HG02588 (cell line): ENCODE data around the gene OR10P1.
A peak's percentile ranks its signal among the peaks of the same experiment; 100 is the strongest.
"Not testable (repeated sequence)": the region's sequence is repeated elsewhere in the genome, so short reads cannot be mapped to it uniquely, and the experiment has no call there.

Experiments used
- ATAC-seq: cut with Tn5 transposase; IDR thresholded peaks from one replicate; pipeline ENCODE4 v1.9.1; 2021; ENCODE audit warnings: mild to moderate bottlenecking, moderate library complexity; ENCODE audit not compliant: unreplicated experiment

The OR10P1 gene

DNA sequence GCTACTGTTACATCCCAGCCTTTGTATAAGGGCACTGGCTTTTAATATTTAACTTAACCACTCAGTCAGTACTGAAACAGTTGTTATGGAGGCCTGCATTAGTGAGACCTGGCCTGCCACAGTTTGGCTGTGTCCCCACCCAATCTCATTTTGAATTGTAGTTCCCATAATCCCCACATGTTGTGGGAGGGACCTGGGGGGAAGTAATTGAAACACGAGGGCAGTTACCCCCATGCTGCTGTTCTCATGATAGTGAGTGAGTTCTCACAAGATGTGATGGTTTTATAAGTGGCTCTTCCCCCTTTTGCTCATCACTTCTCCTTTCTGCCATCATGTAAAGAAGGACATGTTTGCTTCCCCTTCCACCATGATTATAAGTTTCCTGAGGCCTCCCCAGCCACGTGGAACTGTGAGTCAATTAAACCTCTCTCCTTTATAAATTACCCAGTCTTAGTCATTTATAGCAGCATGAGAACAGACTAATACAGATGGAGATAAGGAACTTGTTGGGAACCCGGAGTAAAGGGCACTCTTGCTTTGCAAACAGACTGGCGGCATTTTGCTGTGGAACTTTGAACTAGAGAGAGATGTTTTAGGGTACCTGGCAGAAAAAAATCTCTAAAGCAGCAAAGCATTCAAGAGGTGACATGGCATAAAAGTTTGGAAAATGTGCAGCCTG, 14.1 kb downstream of the OR10P1 start:
- ATAC-seq, result not testable (repeated sequence)

DNA sequence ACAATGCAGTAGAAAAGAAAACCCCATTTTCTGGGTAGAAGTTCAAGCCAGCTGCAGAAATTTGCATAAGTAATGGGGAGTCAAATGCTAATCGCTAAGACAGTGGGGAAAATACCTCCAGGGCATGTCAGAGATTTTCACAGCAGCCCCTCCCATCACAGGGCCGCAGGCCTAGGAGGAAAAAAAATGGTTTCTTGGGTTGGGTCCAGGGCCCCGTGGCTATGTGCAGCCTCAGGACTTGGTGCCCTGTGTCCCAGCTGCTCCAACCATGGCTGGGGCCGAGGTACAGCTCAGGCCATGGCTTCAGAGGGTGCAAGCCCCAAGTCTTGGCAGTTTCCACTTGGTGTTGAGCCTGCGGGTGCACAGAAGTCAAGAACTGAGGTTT, 14.6 kb downstream of the OR10P1 start:
- no peak for ATAC-seq

DNA sequence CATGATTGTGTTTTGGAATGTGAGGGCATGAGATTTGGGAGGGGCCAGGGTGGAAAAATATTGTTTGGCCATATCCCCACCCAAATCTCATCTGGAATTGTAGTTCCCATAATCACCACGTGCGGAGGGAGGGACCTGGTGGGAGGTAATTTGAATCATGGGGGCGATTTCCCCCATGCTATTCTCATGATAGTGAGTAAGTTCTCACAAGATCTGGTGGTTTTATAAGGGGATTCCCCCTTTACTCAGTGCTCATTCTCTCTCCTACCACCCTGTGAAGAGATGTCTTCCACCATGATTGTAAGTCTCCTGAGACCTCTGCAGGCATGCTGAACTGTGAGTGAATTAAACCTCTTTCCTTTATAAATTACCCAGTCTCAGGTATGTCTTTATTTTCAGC, 15.7 kb downstream of the OR10P1 start:
- no peak for ATAC-seq

DNA sequence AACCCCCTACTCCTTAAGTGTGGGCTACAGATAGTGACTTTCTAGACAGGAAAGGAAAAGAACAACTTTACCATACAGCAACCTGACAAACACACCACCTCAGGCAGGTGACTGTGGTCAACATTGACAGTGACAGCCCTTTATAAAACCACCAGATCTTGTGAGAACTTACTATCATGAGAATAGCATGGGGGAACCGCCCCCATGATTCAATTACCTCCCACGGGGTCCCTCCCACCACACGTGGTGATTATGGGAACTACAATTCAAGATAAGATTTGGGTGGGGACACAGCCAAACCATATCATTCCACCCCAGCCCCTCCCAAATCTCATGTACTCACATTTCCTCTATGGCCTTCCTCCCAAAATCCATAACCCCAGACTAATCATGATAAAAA, 16.3 kb downstream of the OR10P1 start:
- no peak for ATAC-seq

DNA sequence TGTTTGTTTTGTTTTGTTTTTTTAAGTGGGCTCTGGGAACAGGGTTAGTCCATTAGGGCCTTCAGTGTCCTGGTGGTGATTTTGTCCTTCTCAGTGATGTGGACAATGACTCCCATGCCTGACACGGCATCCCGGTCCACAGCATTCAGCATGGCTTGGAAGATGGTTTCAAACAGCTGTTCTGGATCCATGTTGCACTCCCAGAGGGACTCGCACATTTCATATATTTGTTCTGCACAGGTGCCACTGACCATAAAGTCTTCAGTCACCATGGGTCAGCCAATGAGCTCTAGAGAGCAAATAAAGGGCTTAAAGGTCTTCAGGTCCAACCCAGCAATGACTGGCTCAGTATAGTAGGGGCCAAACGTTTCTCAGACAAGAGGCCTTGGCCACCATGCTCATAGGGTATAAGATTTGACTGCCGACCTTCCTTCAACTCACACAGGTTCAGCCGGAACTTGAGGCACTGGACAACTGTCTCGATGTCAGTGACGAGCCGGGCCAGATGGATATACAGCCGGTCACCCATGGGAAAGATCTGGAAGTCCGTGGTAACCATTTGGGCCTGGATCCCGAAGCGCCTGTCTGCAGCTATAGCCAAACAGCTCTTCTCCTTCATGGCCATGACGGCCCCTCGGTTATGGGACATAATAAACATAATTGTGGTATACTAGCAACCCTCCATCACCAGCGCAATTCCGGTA, 18.0 kb downstream of the OR10P1 start:
- no peak for ATAC-seq

DNA sequence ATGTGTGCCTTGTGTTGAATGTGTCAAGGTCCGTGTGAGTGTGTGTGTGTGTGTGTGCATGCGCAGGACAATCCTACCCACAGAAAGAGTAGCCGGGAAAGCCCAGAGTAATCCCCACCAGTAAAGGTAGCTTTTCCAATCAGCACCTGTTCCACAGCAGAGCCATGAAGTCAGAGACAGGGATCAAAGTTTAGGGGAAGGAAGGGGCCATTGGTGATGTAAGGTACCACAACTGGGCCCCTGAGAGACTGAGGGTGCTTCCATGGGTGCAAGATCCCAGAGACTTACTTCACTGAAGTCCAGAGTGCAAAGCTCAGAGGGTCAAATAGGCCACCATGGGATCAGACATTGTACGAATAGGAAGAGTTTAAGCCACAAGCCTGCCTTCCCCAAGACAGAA, 20.5 kb downstream of the OR10P1 start:
- ATAC-seq, result no peak

DNA sequence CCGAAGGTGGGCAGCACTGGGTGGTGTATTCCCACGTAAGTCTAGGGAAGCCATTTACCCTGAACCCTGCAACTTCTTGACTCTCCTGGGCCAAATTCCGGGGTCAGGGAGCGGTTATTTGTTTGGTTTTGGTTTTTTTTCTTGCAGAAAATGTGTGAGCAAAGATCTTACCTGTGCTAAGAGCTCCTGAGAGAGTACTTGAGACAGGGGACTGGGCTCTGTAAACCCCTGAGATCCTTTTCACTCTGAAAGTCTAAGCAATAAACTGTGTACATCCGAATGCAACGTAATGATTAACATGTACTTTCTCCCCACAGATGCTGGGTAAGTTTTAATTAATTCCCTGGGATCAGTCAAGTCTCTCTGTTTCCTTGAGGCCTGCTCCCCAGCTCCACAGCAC, 21.5 kb downstream of the OR10P1 start:
- ATAC-seq, result no peak

DNA sequence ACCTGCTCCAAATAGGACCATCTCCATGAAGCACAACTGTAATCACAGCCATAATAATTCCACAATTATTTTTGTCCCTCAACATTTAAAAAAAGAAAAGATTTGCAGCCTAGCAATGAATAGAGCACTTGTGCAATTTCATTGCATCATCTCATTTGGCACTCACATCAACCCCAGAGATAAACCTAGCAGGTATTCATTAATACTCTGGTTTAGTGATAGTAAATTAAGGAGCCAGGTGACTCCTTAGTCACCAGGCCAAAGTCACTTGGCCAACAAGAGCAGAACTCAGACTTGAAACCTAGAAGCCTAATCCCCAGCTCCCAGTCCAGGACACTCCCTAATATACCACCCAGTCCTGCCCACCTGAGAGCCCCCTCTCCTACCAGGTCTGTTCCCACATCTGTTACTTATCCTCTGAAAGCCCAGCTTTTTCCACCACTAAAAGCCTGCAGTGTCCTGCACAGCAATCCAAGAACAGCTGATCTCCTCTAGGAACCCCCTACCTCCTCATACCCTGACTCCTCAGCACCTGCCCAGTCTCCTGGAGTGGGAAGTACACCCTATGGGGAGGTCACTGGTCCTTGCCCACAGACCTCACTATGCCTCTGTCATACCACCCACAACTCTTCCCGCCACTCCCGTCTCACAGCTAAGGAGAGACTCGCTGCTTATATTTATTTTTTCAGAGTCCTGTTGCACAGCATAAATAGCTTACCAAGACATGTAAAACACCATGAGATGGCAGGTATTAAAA, 22.1 kb downstream of the OR10P1 start:
- no peak for ATAC-seq

DNA sequence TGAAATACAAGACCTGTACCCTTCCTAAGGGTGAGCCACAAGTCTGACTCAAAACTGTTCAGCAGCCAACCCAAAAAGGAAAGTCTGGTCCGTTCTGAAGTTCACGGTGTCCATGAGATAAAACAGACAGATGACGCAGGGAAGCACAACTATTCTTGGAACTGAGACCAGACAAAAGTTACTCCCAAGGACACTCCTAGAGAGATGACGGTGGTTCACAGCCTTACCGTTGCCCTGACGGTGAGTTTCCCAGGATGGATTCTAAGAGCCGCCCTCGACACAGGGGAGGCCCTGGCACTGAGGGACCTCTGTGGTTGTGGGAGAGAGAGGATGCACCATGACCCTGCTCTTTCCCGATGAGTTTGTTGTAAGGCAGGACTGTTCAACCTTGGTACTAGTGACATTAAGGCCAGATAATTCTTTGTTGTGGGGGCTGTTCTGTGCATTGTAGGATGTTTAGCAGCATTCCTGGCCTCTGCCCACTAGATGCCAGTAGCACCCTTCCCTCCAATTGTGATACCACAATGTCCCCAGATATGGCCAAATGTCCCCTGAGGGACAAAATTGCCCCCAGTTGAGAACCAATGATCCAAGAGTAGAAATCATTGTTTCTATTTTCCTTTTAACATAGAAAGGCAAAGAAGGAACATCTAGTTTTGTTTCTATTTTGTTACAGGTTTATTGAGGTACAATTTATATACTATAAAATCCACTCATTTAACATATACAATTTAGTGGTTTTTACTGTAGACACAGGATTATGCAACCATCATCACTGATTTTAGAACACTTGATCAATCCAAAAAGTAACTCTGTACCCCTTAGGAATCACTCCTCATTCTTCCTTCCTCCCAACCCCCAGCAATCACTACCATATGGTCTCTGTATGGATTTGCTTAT, 23.0 kb downstream of the OR10P1 start:
- no peak for ATAC-seq

DNA sequence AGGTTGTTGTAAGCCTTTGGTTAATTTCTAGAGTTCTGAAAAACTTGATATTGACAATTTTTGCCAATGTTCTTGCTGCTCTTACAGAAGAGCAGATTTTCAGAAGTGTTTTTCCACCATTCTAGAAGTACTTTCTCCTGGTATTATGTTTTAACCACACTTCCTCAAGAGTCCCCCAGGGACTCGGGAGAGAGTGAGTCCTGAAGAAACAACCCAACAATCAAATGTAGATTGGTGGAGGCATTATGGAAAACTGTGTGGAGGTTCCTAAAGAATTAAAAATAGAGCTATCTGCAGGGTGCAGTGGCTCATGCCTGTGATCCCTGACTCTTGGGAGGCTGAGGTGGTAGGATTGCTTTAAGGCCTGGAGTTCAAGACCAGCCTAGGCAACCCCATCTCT, 26.7 kb downstream of the OR10P1 start:
- no peak for ATAC-seq

DNA sequence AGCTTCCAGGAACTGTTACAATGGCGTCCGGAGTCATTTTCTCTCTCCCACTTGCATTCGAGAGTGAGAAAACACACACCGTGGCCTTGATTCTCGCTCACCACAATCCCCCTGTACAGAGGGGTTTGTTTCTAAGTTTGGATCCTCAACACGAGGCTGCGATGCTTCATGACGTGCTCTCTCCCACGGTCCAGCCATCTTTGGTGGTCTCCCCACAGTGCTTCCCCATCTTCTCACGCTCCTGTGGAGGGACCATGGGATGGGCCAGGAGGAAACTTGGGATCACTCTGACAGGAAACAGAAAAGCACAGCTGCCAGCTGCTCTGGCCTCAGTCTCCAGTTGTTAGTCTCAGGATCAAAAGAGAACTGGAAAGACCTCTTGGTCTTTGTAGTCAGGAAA, 28.1 kb downstream of the OR10P1 start:
- no peak for ATAC-seq

DNA sequence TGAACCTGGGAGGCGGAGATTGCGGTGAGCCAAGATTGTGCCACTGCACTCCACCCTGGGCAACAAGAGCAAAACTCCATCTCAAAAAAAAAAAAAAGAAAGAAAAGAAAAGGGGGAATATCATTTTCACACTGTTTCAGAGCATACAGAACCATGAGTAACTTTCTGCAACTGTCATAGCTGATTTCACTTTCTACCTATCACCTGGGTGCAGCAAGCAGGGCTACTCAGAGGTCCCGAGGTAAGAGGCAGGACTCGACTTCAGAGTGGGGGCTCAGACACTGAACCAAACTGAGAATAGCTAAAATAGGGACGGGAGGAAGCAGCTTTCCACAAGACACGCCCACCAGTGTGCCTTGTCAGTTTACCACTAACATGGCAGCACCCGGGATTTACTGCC, 29.8 kb downstream of the OR10P1 start:
- no peak for ATAC-seq

DNA sequence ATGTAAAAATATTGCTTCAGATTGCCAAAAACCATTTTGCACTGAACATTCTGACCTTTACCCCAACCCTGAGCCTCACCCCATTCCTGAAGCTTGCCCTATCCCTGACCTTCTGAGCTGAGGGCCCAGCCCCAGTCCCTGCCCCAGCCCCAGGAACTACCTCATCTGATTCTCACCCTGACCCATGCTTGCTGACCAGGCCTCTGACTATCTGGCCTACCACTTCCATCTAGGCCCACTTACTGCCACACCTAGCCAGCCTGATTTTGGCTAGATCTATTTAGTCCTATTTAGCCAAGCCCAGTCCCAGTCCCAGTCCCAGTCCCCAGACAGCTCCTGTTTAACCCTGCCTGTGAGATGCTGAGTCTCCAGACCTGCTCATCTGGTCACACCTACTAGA, 33.6 kb downstream of the OR10P1 start:
- ATAC-seq, result no peak

DNA sequence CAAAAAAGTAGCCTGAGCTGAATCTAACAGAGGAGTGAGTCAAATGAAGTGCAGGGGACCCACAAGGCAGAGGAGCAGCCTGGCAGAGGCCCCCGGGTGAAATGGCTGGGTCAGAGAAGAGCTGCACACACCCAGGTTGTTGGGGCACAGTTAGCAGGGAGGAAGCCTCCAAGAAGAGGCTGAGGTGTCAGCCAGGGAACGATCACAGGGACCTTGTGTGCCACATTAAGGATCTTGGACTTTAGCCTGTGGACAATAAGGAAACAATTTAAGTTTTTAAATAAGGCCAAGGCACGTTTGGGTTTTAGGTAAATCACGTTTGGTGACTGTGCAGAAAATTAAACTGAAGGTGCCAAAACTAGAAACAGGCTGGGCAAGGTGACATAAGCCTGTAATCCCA, 35.1 kb downstream of the OR10P1 start:
- ATAC-seq, result no peak

DNA sequence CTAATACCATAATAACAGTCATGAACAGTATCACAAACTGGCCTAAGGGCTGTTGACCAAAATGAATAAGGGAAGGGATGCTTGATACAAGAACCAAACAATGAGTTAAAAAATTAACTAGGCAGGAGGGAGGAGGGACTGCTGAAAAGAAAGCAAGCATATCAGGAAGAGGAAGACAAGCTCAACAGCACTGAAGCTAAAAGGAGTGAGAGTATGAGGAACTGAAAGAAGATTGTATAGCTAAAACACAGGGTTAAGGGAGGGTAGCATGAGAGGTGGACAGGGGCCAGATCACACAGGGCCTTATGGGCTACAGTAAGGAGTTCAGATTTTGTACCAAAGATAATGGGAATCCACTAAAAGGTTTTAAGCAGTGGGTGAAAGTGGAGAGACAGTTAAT, 36.9 kb downstream of the OR10P1 start:
- ATAC-seq, result peak; percentile 95

DNA sequence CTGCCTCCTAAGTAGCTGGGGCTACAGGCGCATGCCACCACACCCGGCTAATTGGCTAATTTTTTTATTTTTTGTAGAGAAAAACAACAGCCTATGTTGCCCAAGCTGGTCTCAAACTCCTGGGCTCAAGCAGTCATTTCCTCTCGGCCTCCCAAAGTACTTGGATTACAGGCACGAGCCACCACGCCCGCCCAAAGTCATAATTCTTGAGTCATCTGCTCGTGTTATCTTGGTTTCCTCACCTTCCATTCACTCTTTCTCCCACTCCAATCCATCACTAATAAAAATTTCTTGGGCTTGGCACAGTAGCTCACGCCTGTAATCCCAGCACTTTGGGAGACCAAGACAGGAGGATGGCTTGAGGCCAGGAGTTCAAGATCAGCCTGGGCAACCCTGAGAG, 39.0 kb downstream of the OR10P1 start:
- no peak for ATAC-seq

DNA sequence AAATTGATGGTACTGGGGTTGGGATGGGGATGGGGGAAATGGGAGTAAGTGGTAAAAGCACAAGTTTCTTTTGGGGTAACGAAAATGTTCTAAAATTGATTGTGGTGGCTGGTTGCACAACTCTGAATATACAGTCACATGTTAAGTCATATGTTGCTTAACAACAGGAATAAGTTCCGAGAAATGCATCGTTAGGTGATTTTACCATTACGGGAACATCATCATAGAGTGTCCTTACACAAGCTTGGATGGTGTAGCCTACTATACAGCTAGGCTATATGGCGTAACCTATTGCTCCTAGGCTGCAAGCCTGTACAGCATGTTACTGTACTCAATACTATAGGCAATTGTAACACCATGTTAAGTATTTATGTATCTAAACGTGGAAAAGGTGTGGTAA, 40.0 kb downstream of the OR10P1 start:
- ATAC-seq, result no peak

DNA sequence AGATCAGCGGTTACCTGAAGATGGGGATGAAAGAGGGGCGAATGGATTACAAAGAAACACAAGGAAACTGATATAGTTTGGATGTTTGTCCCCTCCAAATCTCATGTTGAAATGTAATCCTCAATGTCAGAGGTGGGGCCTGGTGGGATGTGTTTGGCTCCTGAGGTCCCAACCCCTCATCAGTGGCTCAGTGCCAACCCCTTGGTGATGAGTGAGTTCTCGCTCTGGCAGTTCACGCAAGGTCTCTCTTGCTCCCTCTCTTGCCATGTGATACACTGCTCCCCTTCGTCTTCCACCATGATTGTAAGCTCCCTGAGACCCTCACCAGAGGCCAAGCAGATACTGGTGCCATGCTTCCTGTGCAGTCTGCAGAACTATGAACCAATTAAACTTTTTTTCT, 43.0 kb downstream of the OR10P1 start:
- no peak for ATAC-seq

DNA sequence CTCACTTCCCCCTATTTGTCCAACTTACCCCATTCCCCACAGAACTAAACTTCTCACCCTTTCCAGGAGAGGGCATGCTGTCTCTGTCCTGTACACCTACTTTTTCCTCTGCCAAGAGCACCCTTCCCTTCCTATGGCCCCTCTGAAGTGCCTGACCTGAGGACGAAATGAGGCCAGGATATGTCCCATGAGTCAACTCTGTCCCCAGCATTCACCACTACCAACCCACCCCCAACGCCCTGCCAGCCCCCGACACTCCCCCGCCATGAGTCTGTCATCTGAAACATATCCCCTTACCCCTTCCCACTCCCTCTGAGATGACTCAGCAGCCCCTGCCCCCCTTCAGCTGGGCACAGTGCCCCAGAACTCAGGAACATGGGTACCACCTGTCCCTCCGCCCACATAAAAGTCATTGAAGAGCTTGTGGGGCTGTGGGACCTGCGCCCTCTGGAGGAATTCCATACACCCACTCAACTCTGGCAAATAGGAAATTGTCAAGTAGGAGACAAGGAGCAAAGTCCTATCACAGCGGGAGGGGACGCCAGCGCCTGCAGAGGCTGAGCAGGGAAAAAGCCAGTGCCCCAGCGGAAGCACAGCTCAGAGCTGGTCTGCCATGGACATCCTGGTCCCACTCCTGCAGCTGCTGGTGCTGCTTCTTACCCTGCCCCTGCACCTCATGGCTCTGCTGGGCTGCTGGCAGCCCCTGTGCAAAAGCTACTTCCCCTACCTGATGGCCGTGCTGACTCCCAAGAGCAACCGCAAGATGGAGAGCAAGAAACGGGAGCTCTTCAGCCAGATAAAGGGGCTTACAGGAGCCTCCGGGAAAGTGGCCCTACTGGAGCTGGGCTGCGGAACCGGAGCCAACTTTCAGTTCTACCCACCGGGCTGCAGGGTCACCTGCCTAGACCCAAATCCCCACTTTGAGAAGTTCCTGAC, 44.7 kb downstream of the OR10P1 start:
- no peak for ATAC-seq
